Glomerular endothelial cell (primary cell): Measurements from ENCODE around the gene SCN3B. TPM values are rescaled to one million over a fixed set of nuclear protein-coding genes. Genes with fewer than 3 reads are reported as not detected.
A peak's percentile ranks its signal among the peaks of the same experiment; 100 is the strongest.

ENCODE experiments used
- DNase-seq: peaks from one replicate; pipeline ENCODE4 v3.0.0-alpha.2; 2011; ENCODE audit warnings: low read depth, low spot score; ENCODE audit errors: extremely low read depth
- total RNA-seq: library from RNA; depleted of rRNA; stranded (reverse); fragments of >200 nt; gene quantifications from 2 replicates; pipeline ENCODE4 v1.2.3, GENCODE V29; 2015

The SCN3B gene, protein sequence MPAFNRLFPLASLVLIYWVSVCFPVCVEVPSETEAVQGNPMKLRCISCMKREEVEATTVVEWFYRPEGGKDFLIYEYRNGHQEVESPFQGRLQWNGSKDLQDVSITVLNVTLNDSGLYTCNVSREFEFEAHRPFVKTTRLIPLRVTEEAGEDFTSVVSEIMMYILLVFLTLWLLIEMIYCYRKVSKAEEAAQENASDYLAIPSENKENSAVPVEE
- total RNA-seq: 5.4 and 5.8 TPM in 2 replicates

GRCh38 chr11:123654566-123655081 lies at the start of gene SCN3B:
Gene SCN3B, minus strand, starts transcription at chr11:123654624. Its CDS starts 823 bp downstream, at chr11:123653801.
- DNase-seq: peak; percentile 3

DNA sequence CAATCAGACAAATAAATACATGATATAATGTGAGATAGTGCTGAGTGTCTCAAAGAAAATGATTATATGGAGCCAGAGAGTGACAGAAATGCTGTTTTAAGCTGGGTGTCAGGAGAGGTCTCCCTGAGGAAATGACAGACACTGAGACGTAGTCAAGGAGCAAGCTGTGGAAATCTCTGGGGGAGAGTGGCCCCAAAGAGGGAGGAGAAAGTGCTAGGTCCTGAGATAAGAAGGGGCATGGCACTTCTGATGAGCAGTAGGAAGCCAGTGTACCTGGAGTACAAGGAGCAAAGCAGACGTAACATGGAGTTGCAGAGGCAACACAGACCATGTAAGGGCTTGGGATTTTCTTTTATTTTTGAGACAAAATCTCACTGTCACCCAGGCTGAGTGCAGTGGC lies 48.3 kb upstream of the SCN3B start:
- DNase-seq: no peak

DNA sequence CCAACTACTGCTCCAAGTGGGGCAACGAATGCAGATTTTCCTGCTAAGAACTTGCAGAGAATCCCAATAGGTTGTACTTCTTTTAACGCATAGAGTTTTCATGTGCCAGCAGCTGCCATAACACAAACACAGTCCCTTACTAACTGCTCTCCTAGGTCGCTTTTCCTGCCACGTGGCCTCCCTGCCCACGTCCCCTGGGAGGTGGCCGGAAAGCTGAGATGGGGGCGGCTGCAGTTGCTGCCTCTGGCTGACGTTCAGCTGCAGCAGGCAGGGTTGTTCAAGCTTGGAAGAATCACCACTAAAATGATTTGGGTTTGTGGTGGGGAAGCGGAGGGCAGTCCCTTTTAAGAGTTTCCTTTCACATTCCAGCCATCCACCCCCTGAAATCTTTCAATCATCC lies 47.7 kb upstream of the SCN3B start:
- no peak for DNase-seq

DNA sequence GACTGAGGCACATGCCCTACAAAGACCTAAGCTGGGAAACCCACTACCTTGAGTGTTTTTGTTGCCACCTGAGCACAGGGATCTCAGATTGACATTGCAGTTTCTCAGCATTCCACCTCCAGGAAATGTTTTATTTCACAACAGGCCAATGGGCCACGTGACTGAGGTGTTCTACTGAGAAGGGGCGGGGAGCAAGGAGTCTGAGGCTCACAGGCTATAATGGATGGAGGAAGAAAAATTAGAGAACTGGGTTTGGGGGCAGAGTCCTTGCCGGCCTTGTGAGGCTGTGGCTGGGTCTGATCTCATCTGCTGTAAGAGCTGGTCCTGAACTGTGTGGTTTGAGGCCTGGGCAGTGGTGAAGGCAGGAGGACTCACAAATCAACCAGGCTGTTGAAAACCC lies 46.3 kb upstream of the SCN3B start:
- no peak for DNase-seq

DNA sequence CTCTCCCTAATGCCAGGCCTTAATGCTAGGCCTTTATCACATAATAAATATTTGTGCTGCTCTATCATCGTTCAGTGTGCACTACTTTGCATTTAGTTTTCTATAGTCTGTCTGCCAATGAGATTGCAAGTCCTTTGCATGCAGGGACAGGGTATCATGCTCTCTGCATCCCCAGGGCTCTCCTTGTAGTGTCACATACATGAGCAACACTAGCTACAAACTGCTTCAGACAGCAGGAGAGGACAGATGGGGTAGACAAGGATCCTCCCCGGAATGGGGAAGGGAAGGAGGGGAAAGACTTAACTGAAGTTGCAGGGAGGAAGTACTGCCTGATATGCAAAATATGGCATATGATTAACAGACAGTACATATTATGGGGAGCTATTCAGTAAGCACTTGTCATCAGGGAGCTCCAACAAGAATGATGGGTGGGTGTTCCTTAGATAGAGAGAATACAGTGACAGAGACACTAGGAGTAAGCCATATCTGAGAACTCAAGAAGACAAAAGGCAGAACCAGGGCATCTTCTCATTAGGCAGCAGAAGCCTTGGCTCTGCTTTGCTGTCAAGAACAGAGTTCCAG lies 44.2 kb upstream of the SCN3B start:
- no peak for DNase-seq

DNA sequence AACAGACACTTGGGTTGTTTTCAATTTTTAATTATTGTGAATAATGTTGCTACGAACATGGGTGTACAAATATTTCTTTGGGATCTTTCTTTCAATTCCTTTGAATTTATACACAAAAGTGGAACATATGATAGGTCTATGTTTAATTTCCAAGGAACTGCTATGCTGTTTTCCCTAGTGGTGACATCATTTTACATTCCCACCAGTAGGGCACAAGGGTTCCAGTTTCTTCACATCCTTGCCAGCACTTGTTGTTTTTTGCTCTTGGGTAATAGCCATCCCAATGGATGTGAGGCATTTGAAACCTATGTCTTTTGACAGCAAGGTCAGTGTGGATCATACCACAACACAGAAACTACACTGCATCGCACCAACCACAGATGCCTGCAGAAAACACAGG lies 41.8 kb upstream of the SCN3B start:
- DNase-seq: no peak

DNA sequence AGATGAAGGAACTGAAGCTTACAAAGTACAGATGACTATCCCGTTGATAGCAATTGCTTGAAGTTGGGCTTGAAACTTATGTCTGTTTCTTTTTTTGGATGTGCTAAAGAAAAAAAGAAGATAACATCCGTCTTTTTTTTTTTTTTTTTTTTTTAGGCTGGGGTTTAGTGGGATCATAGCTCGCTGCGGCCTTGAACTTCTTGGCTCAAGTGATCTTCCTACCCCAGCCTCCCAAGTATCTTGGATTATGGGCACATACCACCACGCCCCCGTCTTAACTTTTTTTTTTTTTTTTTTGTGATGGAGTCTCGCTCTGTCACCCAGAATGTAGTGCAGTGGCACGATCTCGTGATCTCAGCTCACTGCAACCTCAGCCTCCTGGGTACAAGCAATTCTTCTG lies 40.8 kb upstream of the SCN3B start:
- DNase-seq: no peak

DNA sequence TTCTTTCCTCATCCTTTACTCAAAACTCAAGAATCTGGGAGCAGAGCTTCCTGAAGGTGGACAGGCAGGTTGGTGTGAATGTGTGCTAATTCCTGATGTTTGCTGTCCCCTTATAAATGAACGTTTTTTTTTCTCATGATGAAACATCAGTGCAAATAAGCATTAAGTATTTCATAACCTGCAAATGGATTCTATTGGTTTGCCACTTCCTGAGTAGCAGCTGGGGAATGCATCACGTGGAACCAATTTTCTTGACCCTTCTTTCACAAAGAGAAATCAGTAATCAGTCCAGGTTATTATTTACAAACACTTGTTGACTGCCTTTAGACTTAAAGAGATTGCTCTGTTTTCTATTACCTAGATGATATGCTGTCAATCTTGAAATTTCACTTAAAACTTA lies 40.1 kb upstream of the SCN3B start:
- no peak for DNase-seq

DNA sequence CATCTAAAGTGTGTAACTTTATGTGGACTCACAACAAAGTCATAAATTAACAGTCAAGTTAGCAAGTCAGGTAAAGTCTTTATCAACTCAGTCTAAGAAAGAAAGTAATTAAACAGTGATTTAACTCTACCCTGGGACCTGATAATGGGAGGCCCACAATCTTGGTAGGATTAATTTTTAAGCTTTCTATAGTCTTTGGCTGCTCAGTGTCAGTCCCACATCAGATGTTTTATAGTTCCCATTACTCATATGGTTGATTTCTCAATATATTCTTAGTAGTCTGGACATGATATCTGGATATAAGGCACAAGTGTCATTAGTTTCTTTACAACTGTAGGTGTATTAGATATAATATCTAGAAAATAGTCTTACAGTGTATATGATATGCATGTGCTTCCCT lies 38.5 kb upstream of the SCN3B start:
- no peak for DNase-seq

DNA sequence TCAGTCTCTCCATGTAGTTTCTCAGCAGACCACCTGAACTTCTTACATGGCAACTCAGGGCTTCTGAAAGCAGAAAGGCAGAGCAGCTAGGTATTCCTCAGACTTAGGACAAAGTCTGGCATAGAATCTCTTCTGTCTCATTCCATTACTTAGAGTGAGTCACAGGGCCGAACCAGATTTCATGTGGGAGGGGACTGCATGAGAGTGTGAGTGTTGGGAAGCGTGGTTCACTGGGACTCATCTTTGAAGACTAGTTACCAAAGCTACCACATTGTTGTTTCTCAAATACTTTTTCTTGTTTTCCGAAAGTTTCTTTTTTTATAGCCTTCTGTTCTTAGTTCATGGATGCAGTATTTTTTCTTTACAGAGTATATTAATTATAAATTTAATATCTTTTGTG lies 36.1 kb upstream of the SCN3B start:
- DNase-seq: no peak

DNA sequence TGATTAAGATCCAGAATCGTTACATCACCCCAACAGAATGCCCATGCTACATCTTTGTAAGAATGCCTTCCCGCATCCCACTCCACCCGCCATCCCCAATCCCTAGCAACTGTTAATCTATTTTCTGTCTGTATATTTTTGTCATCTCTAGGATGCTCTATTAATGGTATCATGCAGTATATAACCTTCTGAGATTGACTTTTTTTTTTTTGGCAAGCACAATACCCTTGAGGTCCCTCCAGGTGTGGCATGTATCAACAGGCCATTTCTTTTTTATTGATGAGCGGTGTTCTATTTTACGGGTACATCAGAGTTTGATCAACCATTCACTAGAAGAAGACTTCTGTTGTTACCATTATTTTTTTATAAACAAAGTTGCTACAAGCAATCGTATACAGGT lies 30.2 kb upstream of the SCN3B start:
- DNase-seq: no peak

DNA sequence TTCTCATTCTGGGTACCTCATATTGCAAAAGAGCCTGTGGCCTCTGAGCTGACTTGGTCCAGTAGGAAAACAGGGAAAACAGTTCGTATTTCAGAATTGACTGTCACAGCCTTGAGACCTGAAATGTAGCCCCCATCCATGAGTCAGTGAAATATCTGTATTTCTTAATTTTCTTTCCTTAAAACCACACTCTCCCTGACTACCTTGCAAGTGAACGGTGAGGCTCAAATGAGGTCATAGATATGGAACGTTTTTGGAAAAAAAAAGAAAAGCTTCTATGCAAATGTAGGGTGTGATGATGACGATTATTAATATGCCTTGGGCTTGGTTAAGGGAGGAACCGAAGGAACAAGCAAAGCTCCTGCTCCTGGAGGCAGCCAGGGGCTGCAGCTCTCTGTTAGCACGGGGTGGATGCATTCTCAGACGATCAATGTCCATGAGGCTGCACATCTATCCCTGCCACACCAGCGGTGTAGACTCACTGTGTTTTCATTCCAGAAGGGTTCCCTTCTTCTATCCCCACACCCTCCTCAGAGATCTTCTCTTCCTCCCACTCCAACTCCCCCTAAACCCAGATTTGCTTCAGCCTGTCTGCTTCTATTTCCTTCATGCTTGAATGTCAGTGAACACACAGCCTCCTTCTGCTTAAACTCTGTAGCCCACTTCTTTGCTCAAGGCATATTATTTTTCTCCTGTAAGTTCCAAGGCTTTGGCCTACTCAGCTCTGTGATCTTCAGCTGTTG lies 29.2 kb upstream of the SCN3B start:
- no peak for DNase-seq

DNA sequence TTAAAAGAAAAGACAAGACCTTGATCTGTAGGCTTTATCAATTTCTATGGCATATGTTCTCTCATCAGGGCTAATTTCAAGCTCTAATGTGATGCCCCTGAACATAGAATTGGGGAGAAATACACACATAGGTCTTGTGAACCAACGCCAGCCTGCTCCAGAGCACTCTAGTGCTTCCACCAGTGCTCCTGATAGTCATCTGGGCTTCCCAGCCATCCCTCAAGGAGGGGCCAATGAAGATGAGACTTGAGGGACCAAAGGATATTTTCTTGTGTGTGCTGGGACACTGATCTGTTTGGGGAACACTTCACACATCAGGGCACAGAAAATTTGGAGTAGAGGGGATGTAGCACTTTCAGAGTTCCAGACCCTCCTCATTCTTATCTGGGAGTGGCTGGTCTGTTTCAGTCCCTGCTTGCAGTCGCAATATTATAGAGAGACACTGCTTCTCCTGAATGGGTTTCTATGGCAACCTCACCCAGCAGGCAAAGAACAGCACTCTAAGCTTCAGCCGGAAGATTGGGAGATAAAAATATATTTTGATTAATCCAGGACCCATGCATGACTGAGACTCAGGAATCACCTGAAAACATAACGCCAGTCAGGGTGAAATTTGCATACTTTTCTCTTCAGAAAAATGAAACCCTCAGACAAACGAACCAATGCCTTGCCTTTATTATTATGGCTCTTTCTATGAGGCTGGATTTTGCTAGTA lies 28.4 kb upstream of the SCN3B start:
- no peak for DNase-seq

DNA sequence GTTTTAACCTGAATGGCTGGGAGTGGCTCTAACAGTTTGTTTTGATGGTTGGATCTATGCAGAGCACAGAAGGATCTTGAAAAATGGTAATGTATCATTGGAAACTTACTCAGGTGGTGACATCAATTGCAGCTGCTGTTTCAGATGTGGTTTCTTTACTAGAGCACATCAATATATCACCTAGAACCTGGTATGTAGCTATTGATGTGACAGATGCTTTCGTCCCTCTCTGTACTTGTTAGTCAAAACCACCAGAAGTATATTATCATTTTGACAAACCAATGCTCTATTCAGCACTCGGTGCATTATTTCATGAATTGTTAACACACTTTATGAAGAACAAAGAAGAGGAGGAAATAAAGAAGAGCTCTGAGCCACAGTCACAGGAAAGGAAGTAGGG lies 26.6 kb upstream of the SCN3B start:
- no peak for DNase-seq

GRCh38 chr11:123678246-123678645 lies 23.8 kb upstream of the SCN3B start:
- DNase-seq: no peak

- no peak for DNase-seq
Measured at GRCh38 chr11:123677510-123677909, 23.1 kb upstream of the SCN3B start.

DNA sequence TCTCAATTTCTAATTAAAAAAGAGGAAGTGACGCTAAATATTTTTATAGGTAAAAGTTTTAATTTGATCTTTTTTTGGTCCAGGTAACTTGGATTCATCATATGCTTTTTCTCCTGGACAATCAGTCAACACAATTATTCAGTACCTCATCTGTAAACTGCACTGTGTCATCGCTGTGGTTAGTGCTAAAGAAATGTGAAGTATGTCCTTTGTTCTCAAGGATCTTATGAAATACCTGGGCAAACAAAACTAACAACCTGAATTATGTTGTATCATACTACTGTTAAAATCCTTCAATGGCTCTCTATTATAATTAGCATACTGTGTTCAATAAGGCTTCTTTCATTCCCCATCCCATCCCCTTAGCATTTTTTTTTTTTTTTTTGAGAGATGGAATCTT lies 19.9 kb upstream of the SCN3B start:
- DNase-seq: no peak

DNA sequence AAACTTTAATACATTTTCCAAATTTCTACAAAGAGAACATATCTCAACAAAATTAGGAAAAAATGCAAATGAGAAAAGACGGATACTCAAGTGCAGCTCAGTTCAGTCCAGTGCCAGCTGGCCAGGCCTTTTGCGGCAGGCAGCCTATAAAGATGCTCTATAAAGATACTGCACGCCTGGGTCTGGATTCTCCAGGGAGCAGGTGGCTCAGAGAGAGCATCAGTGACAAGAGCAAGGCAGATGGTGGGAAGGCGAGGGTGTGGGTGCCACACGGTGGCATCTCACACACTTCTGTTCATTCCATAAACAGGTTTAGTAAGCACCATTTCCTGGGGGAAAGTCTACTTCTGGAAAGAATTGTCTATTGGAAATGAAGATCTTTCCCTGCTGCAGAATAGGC lies 18.1 kb upstream of the SCN3B start:
- no peak for DNase-seq

DNA sequence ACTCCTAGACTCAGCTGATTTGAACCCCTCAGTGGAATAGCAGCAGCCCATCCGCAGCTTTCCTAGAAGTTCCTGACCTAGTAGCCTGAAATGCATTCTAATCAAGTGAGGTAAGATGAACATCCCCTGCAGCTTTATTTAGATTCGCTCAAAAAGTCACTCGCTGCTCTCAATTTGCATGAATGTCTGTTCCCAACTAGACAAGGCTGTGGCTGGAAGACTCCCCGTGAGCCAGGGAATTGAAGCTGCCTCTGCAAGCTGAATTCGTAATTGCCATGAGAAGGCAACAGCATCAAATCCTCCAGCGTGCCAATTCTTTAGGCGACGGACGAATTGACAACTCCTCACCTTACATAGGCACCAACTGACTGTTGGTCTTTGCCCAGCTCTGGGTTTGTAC lies 17.1 kb upstream of the SCN3B start:
- DNase-seq: no peak

DNA sequence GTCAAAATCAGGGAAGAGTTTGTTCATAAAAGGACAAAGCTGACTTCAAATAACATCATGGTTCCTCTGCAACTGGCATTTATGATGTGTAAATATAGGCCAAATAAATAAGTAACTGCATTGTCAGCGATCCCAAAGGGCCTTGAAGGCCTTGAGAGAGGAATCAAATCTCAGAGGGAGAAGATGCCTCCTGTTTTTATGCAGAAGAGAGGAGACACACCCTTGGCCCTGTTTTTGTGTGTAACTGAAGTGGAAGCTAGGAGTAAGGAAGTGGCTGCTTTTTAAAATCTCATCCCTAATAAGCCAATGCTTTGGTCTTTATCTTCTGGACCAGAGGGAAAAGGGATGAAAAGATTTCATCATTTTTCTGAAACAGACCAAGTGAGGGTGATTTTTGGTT lies 15.7 kb upstream of the SCN3B start:
- DNase-seq: no peak

GRCh38 chr11:123665306-123665705 lies 10.9 kb upstream of the SCN3B start:
- no peak for DNase-seq
